Adrenal gland (tissue), 5 donors: ENCODE results near the gene VASH1.

Source experiments
- POLR2A ChIP-seq, 2 donors: fragments of 450-650 bp; IDR thresholded peaks; one replicate each; pipeline ENCODE4 v1.6.1; 2017; ENCODE audit warnings: antibody characterized with exemption in 2 of 2, mild to moderate bottlenecking in 2 of 2, moderate library complexity in 1 of 2
- TF ChIP-seq, protein P1 (sequence below), 6 experiments: fragments of 450-650 bp in 4 of 6; fragments of 200-600 bp in 2 of 6; sonication (generic) in 1 of 6; IDR thresholded peaks; 1 replicate in 5 of 6; 2 replicates in 1 of 6; pipeline versions ENCODE4 v1.5.1 to v1.8.0; 2016 to 2021; ENCODE audit warnings: antibody characterized with exemption in 6 of 6, mild to moderate bottlenecking in 2 of 6, moderate library complexity in 1 of 6
- donor health status: DM: no; HTN: no; CAD: no.

DNA sequence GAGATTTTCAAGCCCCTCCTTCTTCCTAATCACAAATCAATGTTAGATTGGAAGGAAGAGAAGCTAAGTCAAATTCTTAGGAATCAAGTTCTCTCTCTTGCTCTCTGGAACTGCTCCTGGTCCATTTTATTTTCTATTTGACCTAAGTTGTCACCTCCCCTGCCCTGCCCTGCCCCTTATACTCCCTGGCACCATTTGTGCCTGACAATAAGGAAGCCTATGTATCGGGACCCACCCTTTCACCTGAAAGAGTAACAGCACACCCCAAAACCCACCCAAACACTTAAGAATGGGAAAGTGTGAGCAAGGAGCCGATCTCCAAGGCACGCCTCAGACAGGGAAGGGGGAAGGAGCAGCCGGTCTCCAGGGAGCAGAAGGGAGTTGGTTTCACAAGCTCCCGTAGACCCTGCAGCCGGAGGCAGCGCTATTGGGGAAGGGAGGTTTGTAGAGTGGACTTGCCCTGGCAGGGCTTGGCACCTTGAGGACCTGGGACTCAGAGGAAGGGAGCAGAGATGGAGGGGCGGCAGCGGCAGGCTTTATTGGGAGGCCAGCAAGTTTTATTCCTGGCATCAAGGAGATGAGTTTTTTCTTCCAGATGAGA, 66.5 kb downstream of the VASH1 start:
- TF ChIP-seq, protein P1, sequence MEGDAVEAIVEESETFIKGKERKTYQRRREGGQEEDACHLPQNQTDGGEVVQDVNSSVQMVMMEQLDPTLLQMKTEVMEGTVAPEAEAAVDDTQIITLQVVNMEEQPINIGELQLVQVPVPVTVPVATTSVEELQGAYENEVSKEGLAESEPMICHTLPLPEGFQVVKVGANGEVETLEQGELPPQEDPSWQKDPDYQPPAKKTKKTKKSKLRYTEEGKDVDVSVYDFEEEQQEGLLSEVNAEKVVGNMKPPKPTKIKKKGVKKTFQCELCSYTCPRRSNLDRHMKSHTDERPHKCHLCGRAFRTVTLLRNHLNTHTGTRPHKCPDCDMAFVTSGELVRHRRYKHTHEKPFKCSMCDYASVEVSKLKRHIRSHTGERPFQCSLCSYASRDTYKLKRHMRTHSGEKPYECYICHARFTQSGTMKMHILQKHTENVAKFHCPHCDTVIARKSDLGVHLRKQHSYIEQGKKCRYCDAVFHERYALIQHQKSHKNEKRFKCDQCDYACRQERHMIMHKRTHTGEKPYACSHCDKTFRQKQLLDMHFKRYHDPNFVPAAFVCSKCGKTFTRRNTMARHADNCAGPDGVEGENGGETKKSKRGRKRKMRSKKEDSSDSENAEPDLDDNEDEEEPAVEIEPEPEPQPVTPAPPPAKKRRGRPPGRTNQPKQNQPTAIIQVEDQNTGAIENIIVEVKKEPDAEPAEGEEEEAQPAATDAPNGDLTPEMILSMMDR (IDR thresholded peaks at IDR 0.05), result no peak
- no peak for TF ChIP-seq POLR2A (IDR thresholded peaks at IDR 0.05)
